GM20431 (cell line): ENCODE data around the gene ALDOB.
"Not testable (repeated sequence)": the region's sequence is repeated elsewhere in the genome, so short reads cannot be mapped to it uniquely, and the experiment has no call there.

Experiments used
- in situ Hi-C: fragments of 300-500 bp; cut with MseI, MboI; formaldehyde crosslinking; loops from one replicate; pipeline ENCODE4 v1.15.0; 2020; ENCODE audit warnings: low sequenced_read_pairs; ENCODE audit not compliant: unreplicated experiment

Gene ALDOB

GRCh38 chr9:101394687-101395086 is 40.9 kb downstream of the ALDOB start:
- in situ Hi-C loops, result no loop called here

- in situ Hi-C loops, result no loop called here
Observed at GRCh38 chr9:101393135-101393534, 42.4 kb downstream of the ALDOB start.

GRCh38 chr9:101388507-101388993 is 47.0 kb downstream of the ALDOB start:
- in situ Hi-C loops, result no loop called here

GRCh38 chr9:101387871-101388506 is 47.6 kb downstream of the ALDOB start:
- in situ Hi-C loops, result no loop called here

GRCh38 chr9:101384873-101385536 is 50.6 kb downstream of the ALDOB start, which contains the start of gene BAAT:
Gene BAAT, minus strand, starts transcription at chr9:101385006. Its CDS starts 13,602 bp downstream, at chr9:101371404.
- in situ Hi-C loops, result not testable (repeated sequence)

GRCh38 chr9:101383361-101383760 is 52.2 kb downstream of the ALDOB start:
- in situ Hi-C loops, result no loop called here

GRCh38 chr9:101381833-101382342 is 53.7 kb downstream of the ALDOB start:
- in situ Hi-C loops, result no loop called here

GRCh38 chr9:101381118-101381517 is 54.5 kb downstream of the ALDOB start:
- in situ Hi-C loops, result no loop called here

- in situ Hi-C loops, result no loop called here
Observed at GRCh38 chr9:101380295-101380694, 55.3 kb downstream of the ALDOB start.

- in situ Hi-C loops, result no loop called here
Observed at GRCh38 chr9:101376111-101376848, 59.3 kb downstream of the ALDOB start.

GRCh38 chr9:101375546-101375945 is 60.0 kb downstream of the ALDOB start:
- in situ Hi-C loops, result no loop called here

GRCh38 chr9:101372327-101373118 is 63.1 kb downstream of the ALDOB start:
- in situ Hi-C loops, result no loop called here

GRCh38 chr9:101371813-101372212 is 63.8 kb downstream of the ALDOB start:
- in situ Hi-C loops, result no loop called here
